ENCODE measurements around the gene WNT8B.

DNA sequence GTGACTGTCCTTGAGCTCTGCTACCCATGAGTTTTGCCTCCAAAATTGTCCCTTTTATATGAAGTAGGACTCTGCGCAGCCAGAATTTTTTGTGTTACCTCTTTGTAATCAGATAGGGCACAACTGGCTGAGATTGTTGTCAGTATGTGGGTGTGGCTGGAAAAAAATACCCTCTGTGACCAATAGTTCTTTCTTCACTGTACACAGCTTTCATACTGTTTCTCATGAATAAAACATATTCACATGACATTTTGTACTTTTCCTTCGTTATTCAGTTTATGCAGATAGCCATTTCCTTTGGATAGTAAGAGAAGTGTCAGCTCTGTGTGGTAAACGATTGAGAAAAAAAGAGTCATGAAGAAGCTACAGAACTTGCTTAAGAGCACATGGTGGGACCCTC is 49.6 kb upstream of the WNT8B start:
- TF ChIP-seq, protein P1, sequence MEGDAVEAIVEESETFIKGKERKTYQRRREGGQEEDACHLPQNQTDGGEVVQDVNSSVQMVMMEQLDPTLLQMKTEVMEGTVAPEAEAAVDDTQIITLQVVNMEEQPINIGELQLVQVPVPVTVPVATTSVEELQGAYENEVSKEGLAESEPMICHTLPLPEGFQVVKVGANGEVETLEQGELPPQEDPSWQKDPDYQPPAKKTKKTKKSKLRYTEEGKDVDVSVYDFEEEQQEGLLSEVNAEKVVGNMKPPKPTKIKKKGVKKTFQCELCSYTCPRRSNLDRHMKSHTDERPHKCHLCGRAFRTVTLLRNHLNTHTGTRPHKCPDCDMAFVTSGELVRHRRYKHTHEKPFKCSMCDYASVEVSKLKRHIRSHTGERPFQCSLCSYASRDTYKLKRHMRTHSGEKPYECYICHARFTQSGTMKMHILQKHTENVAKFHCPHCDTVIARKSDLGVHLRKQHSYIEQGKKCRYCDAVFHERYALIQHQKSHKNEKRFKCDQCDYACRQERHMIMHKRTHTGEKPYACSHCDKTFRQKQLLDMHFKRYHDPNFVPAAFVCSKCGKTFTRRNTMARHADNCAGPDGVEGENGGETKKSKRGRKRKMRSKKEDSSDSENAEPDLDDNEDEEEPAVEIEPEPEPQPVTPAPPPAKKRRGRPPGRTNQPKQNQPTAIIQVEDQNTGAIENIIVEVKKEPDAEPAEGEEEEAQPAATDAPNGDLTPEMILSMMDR (optimal IDR thresholded peaks at IDR 0.05 in 1 of 3, IDR thresholded peaks at IDR 0.05 in 1 of 3, conservative IDR thresholded peaks at IDR 0.05 in 1 of 3; ENCODE audit: extremely low read depth in 1 of 3, insufficient read depth in 2 of 3, low read length in 3 of 3): no peak
- no peak for TF ChIP-seq EZH2 (IDR thresholded peaks at IDR 0.05; ENCODE audit: low read length)

All from keratinocyte (primary cell).